Subcutaneous adipose tissue (tissue), 4 donors: ENCODE measurements around the gene PLA2R1. TPM values are rescaled to one million over a fixed set of nuclear protein-coding genes. Genes with fewer than 3 reads are reported as not detected.

Source experiments
- CTCF ChIP-seq: fragments of 450-650 bp; IDR thresholded peaks from one replicate; pipeline ENCODE4 v1.5.1; 2016; ENCODE audit warnings: low read depth, mild to moderate bottlenecking, control low read depth, antibody characterized with exemption, moderate library complexity
- total RNA-seq, 4 donors: library from RNA; depleted of rRNA; stranded (reverse); fragments of >200 nt; gene quantifications; one replicate each; pipeline ENCODE4 v1.1.0, GENCODE V29; 2016

Gene PLA2R1
- total RNA-seq, 4 donors from 2014 or later, result 13.2 to 24.4 (median 19.1) TPM

DNA sequence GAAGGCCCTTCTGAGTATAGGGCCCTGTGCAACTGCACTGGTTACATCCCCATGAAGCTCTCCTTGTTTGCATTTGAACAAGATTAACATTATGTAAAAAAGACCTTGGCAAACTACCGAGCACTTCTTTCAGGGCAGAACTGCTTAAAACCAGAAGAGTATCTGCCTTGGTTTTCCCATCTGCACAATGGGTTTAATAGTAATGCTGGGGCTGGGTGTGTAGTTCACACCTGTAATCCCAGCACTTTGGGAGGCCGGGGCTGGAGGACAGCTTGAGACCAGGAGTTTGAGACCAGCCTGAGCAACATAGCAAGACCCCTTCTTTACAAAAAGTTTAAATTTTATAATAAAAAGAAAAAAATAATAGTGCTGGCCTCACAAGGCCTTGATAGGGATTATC, 8.5 kb downstream of the PLA2R1 start:
- TF ChIP-seq CTCF, result no peak

DNA sequence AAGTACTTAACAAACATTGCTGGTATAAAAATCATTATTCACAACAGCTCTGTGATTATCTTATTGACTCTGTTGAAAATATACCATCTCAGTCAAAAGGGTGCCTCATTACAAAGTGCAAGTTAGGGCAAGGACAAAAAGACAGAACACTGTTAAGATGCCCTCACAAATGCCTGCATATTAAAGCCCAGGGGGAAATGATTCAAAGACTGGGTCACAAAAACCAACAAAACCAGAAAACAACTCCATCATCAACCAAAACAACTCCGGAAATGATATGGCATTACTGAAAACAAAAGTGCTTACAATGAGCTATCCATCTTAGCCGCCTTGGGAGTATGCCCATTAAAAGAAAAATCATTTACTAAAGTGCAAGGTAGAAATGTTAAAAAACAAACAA, 9.9 kb downstream of the PLA2R1 start:
- TF ChIP-seq CTCF, result no peak

GRCh38 chr2:160051371-160051800, 11.0 kb downstream of the PLA2R1 start:
- TF ChIP-seq CTCF, result no peak

DNA sequence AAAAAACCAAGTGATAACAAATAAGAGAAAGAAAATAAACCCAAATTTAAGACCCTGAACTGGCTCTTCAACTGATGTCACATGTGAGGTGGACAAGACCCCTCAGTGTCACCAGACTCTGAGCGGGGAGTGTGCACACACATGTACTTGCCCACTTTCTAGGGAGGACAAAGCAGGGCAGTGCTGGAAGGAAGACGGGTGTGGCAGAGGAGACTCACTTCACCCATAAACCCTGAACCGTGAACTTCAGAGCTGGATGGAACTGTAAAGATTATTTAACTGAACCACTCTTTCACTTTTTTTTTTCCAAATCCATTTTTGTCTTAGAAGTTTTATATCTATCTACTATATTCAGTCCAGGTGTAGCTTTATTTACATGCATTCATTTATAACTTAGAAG, 12.3 kb downstream of the PLA2R1 start:
- no peak for TF ChIP-seq CTCF

- no peak for TF ChIP-seq CTCF
Observed at GRCh38 chr2:160045703-160046210, 16.7 kb downstream of the PLA2R1 start.

GRCh38 chr2:160044728-160045127, 17.7 kb downstream of the PLA2R1 start:
- TF ChIP-seq CTCF, result no peak

GRCh38 chr2:160043265-160043664, 19.1 kb downstream of the PLA2R1 start:
- no peak for TF ChIP-seq CTCF
